ENCODE results near the gene CLNK.

The CLNK gene

GRCh38 chr4:10495651-10496050, 188.9 kb downstream of the CLNK start:
- no peak for DNase-seq

GRCh38 chr4:10492464-10492863, 192.1 kb downstream of the CLNK start:
- DNase-seq = no peak

GRCh38 chr4:10491401-10491800, 193.2 kb downstream of the CLNK start:
- no peak for DNase-seq

- DNase-seq = no peak
Measured at GRCh38 chr4:10490996-10491395, 193.6 kb downstream of the CLNK start.

- DNase-seq = no peak
Measured at GRCh38 chr4:10482913-10483312, 201.7 kb downstream of the CLNK start.

- no peak for DNase-seq
Measured at GRCh38 chr4:10480616-10481015, 204.0 kb downstream of the CLNK start.

GRCh38 chr4:10478621-10479020, 205.9 kb downstream of the CLNK start:
- DNase-seq = no peak

GRCh38 chr4:10470505-10470904, 214.1 kb downstream of the CLNK start:
- DNase-seq = no peak

GRCh38 chr4:10466161-10466560, 218.4 kb downstream of the CLNK start:
- no peak for DNase-seq

- no peak for DNase-seq
Measured at GRCh38 chr4:10462876-10463275, 221.7 kb downstream of the CLNK start.

- DNase-seq = no peak
Measured at GRCh38 chr4:10461850-10462400, 222.6 kb downstream of the CLNK start.

GRCh38 chr4:10461091-10461849, 223.3 kb downstream of the CLNK start:
- no peak for DNase-seq

- DNase-seq = no peak
Measured at GRCh38 chr4:10460313-10461047, 224.1 kb downstream of the CLNK start.

GRCh38 chr4:10459305-10459704, 225.3 kb downstream of the CLNK start:
- DNase-seq = no peak

- no peak for DNase-seq
Measured at GRCh38 chr4:10458177-10458576, 226.4 kb downstream of the CLNK start.

- no peak for DNase-seq
Measured at GRCh38 chr4:10457255-10457801, 227.2 kb downstream of the CLNK start, which contains the start of gene ZNF518B. Gene ZNF518B (minus strand): TSS chr4:10457426. CDS start chr4:10446328, 11,098 bp downstream.

GRCh38 chr4:10456595-10457254, 227.8 kb downstream of the CLNK start:
- no peak for DNase-seq

GRCh38 chr4:10456260-10456594, 228.3 kb downstream of the CLNK start:
- DNase-seq = no peak

GRCh38 chr4:10455133-10455532, 229.4 kb downstream of the CLNK start:
- DNase-seq = no peak

GRCh38 chr4:10454726-10455125, 229.8 kb downstream of the CLNK start:
- DNase-seq = no peak

- DNase-seq = no peak
Measured at GRCh38 chr4:10454121-10454520, 230.4 kb downstream of the CLNK start.

GRCh38 chr4:10448991-10449390, 235.6 kb downstream of the CLNK start:
- no peak for DNase-seq

- DNase-seq = no peak
Measured at GRCh38 chr4:10442976-10443375, 241.6 kb downstream of the CLNK start.
